Measurements from ENCODE around the gene TGFBR3L.

DNA sequence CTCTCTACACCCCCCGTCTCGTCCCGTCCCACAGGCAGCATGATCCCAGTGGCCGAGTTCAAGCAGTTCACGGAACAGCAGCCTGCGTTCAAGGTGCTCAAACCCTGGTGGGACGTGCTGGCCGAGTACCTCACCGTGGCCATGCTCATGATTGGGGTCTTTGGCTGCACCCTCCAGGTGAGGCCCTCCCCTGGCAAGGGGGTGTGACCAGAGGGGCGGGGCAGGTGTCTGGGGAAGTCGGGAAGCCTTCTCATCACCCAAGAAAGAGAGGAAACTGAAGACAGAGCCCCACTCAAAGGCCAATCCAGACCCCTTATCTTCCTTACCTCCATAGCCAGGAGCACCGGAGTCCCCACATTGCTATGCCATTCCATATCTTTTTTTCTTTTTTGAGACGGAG is 19.1 kb upstream of the TGFBR3L start:
- TF ChIP-seq, protein P1, sequence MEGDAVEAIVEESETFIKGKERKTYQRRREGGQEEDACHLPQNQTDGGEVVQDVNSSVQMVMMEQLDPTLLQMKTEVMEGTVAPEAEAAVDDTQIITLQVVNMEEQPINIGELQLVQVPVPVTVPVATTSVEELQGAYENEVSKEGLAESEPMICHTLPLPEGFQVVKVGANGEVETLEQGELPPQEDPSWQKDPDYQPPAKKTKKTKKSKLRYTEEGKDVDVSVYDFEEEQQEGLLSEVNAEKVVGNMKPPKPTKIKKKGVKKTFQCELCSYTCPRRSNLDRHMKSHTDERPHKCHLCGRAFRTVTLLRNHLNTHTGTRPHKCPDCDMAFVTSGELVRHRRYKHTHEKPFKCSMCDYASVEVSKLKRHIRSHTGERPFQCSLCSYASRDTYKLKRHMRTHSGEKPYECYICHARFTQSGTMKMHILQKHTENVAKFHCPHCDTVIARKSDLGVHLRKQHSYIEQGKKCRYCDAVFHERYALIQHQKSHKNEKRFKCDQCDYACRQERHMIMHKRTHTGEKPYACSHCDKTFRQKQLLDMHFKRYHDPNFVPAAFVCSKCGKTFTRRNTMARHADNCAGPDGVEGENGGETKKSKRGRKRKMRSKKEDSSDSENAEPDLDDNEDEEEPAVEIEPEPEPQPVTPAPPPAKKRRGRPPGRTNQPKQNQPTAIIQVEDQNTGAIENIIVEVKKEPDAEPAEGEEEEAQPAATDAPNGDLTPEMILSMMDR (IDR thresholded peaks at IDR 0.05), result no peak
- TF ChIP-seq CBFB (CRISPR knock-in tag; IDR thresholded peaks at IDR 0.05; ENCODE audit: low read depth), result no peak
